ENCODE data around the gene GUCA2B.

GUCA2B gene

DNA sequence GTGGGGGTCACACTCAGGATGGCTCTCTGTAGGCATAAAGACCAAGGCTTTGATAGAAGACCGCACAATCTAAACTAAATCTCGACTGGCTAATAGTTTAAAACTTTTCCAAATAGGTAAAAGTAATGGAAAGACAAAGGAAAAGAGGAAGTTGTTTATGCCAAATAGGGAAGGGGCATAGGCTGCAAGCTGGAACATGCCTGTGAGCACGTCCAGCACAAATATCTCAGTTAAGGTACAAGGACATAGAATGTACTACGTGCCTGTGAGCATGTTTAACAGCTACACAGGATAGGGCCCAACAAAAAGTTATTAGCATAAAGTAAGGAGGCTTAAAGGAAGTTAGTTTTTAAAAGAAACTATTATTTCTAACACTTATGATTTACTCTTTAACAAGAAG lies 38.9 kb downstream of the GUCA2B start:
- DNase-seq: no peak

DNA sequence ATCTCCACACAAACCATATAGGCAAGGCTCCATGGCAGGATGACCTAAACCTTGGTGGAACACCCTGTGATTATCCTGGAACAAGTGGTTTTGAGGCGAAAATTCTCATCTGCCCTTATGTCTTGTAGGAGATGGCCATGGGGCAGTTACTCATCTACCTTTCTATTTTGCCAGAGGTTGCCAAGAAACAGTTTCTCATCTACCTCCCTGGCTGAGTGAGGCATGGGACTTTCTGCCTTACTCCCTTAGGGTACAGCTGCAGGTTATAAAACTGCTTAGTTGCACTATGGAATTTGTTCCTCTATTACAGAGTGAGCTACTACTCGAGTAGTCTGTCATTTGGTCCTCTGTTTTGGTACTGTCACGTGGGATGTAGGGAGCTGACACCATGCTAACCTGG lies 42.6 kb downstream of the GUCA2B start:
- no peak for DNase-seq

DNA sequence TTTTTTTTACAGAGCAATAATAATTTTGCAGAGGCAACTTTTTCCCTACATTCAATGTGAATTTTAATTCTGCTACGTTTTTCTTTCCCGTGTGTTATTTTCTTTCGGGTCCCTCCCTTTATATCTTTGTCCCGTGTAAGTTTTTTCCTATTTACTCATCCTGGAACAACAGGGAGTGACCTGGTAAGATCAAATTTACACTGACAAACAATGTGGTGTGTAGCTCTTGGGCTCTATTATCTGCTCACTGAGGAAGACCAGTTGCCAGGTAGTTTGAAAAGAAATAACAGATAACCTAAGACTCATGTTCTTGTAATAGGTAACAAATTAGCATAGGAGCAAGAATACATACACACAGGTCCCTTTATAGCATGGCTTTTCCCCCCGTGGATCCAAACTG lies 45.0 kb downstream of the GUCA2B start:
- no peak for DNase-seq

DNA sequence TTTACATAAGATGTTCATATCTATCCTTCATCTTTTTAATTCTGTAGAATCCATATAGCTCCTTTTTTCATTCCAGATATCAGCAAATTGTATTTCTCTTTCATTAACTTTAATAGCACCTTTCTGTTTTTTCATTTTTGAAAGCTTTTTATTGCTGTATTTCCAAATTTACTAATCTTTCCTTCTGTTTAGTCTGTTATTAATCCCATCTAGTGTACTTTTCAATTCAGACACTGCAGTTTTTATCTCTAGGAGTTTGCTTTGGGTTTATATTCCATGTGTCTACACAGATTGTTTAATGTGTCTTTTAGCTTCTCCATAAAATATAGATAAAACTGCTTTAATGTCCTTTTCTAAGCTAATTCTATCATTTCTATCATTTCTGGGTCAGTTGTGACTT lies 48.8 kb downstream of the GUCA2B start:
- no peak for DNase-seq

Measured in SW 1271 (cell line).